ENCODE data around the gene ARSB.
"Not testable (repeated sequence)": the region's sequence is repeated elsewhere in the genome, so short reads cannot be mapped to it uniquely, and the experiment has no call there.

Gene ARSB

GRCh38 chr5:78776637-78777036, 208.5 kb downstream of the ARSB start:
- no peak for DNase-seq (ENCODE audit: low spot score)

DNA sequence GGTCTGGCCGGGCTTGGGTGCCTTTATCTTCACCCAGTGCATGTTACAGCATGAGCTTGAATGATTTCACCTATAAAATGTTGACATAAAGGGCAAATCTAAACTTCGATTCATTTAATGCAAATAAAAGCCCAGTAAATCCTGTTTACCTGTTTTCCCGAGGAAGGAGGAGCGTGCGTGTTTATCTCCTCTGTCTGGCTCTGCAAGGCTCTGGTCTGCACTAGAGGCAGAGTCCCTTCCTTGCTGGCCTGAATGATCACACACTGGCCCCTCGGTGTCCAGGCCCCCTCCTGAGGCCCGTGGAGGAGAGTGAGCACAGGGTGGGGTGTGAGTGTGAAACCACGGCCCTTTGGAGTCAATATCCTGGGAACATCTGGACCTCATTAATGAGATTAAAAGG, 211.5 kb downstream of the ARSB start:
- DNase-seq (ENCODE audit: low spot score), result no peak

- no peak for DNase-seq (ENCODE audit: low spot score)
Observed at GRCh38 chr5:78771260-78772205, 213.6 kb downstream of the ARSB start.

- no peak for DNase-seq (ENCODE audit: low spot score)
Observed at GRCh38 chr5:78768781-78769380, 216.2 kb downstream of the ARSB start.

DNA sequence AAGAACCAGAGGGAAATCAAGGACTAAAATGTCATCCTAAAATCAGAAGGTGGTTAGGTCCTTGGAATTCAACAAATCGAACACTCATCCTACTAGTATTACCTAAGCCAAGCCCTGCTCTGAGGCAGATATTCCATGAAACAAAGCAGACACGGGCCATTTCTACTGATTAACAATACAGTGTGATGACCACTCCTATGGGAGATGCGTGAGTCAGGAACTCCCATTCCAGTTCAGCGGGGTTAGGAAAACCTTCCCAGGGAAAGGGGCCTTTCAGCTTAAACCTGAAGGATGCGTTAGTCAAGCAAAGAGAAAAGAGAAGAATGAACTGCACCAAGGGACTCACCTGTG, 218.7 kb downstream of the ARSB start:
- no peak for DNase-seq (ENCODE audit: low spot score)

GRCh38 chr5:78765756-78766411, 219.2 kb downstream of the ARSB start:
- DNase-seq (ENCODE audit: low spot score), result no peak

GRCh38 chr5:78765116-78765515, 220.0 kb downstream of the ARSB start:
- no peak for DNase-seq (ENCODE audit: low spot score)

GRCh38 chr5:78763659-78764189, 221.4 kb downstream of the ARSB start:
- no peak for DNase-seq (ENCODE audit: low spot score)

GRCh38 chr5:78762743-78763142, 222.4 kb downstream of the ARSB start:
- DNase-seq (ENCODE audit: low spot score), result not testable (repeated sequence)

DNA sequence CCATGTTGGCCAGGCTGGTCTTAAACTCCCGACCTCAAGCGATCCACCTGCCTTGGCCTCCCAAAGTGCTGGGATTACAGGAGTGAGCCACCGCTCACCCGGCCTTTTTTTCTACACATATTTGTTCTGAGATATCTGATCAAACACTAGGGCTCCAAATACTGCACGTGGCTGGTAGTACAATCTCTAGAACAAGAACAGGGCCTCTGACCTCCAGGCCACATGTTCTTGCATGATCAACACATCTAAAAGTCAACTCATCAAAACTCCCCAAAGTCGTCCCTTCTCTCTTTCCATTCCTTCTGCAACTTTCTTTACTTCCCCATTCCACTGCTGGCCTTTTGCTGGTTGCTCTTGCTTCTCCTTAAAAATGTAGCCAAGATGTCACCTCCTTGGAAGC, 223.3 kb downstream of the ARSB start:
- DNase-seq (ENCODE audit: low spot score), result no peak

DNA sequence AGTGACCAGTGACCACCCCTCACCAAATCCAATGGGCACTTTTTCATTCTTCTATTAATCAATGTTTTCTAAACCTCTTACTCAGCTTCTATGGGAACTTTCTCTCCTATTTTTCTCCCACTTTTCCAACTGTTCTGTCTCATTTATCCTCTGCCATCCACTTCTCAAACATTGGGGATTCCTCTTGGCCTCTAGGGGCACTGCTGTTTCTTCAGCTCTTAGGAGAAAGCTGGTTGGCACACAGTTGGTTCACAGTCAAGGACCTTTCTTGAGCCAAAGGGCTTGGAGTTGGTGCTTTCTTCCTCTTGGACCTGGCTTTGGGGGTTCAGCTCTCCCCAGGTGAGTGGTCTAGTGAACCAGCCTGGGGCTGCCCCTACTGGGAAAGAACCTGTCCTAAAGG, 224.3 kb downstream of the ARSB start:
- DNase-seq (ENCODE audit: low spot score), result no peak

DNA sequence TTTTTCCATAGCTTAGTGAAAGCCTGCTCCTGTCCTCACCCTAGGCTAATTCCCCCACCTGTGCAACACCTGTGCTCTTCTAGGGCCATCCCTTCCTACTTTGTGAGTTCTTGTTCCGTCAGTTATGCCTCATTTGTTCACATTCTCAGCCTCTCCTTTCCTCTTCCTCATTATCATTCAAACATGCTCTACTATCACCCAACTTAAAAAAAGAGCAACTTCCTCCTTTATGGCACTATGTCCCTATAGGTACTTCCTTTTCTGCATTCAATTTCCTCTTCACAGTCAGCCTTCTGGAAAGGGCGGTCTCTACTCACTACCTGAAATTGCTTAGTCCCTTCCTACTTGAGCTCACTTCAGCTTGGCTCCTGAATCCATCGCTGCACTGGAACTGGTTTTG, 224.7 kb downstream of the ARSB start:
- DNase-seq (ENCODE audit: low spot score), result no peak

- DNase-seq (ENCODE audit: low spot score), result no peak
Observed at GRCh38 chr5:78758169-78758839, 226.8 kb downstream of the ARSB start.

DNA sequence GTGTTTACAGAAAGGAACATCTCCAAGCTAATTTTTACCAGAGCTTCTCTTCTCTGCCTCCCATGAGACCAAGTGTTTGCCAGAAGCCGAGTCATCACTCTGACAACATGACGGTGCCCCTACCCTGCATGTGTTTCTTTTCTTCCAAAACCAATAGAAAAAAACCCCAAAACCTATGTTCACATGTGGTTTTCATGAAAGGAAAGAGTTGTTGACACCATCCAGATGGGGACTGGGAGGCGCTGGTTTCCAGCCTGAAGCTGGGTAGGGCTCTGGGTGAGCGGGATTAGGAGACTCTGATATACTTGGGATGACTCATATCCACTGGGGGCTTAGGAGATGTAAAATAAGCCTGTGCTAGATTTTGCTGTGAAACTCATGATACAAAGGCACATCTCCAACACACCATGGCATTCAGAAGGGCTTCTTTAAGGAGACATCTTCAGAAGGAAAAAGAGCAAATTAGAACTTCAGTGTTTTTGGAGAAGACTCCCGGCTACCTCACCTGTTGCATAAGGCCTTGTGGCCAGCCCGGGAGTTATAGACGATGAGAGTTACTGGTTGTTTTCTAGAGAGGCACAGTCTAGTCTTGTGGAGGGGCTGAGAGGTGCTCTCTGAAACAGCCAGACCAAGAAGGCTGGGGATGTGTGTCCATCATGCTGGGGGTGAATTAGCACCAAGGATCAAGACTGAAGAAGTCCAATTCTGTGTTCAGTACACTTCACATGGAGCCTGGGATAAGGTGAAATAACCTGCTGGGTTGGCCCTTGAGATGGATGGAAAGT, 227.6 kb downstream of the ARSB start:
- DNase-seq (ENCODE audit: low spot score), result no peak

- no peak for DNase-seq (ENCODE audit: low spot score)
Observed at GRCh38 chr5:78756858-78757257, 228.3 kb downstream of the ARSB start.

GRCh38 chr5:78755822-78756429, 229.2 kb downstream of the ARSB start:
- no peak for DNase-seq (ENCODE audit: low spot score)

DNA sequence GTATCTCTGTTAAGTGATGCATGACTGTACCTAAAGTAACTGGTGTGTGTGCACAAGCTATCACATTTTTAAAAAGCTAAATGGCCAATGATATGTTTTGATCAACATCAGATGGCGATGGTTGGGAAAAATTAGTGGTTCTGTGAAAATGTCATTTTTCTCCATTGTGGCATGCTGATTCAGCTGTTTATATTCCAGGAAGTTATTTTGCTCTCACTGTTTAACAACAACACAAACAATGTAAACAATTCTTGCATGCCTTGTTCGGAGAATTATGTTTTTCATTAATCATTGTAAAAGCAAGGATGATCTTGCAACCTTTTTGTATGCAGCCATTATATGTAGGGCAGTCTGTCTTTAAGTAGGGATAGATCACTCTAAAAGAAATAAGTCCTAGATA, 230.5 kb downstream of the ARSB start:
- DNase-seq (ENCODE audit: low spot score), result no peak

GRCh38 chr5:78753093-78753531, 232.0 kb downstream of the ARSB start:
- no peak for DNase-seq (ENCODE audit: low spot score)

DNA sequence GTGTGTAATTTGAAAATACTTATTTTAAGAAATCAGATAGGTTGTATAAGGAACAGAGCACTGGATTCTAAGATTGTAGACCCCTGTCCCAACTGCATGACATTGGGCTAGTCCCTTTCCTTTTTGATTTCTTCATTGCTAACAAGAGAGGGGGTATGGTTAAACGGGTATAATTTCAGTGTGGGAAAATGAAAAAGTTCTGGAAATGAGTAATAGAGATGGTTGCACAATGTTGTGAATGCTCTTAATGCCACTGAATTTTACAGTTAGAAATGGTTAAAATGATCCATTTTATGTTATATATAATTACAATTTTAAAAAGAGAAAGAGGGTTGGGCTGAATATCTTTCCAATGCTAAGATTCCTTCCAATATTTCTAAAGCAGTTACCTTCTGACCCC, 233.2 kb downstream of the ARSB start:
- DNase-seq (ENCODE audit: low spot score), result no peak

GRCh38 chr5:78750281-78750680, 234.8 kb downstream of the ARSB start:
- no peak for DNase-seq (ENCODE audit: low spot score)

Data from CD4-positive, alpha-beta T cell treated with Interleukin-15 for 4 hours (primary cell).